Right lobe of liver (tissue), 4 donors: ENCODE data around the gene PIM3.

Experiments used
- CTCF ChIP-seq, 4 donors: fragments of 200-600 bp in 3 of 4; fragments of 450-650 bp in 1 of 4; IDR thresholded peaks; one replicate each; pipeline versions ENCODE4 v1.5.1 to v1.8.0; 2016 to 2022; ENCODE audit warnings: antibody characterized with exemption in 4 of 4, mild to moderate bottlenecking in 2 of 4
- POLR2A ChIP-seq: fragments of 450-650 bp; IDR thresholded peaks from one replicate; pipeline ENCODE4 v1.6.1; 2017; ENCODE audit warnings: antibody characterized with exemption, mild to moderate bottlenecking
- donor health status: DM: no; HTN: no; CAD: no.
- donor health status: DM: no; HTN: no; CAD: no.
- donor health status: DM: no; HTN: yes; CAD: no.

- TF ChIP-seq CTCF (IDR thresholded peaks at IDR 0.05) (no peak), POLR2A (no peak)
These were observed 12.2 kb upstream of the PIM3 start for GRCh38 chr22:49948116-49948957.
